Trophoblast cell (in vitro differentiated cells and primary cell): ENCODE results near the gene CTAGE6.
"Not testable (repeated sequence)": the region's sequence is repeated elsewhere in the genome, so short reads cannot be mapped to it uniquely, and the experiment has no call there.

Source experiments
- DNase-seq, 2 donors: peaks; one replicate each; pipeline ENCODE4 v3.0.0-alpha.2; 2016
- H2AFZ ChIP-seq: 2 replicates; pipeline ENCODE4 v1.6.1; 2013; ENCODE audit warnings: low read length, moderate library complexity, mild to moderate bottlenecking; ENCODE audit not compliant: insufficient read depth, poor library complexity
- H2AK5ac ChIP-seq: 2 replicates; pipeline ENCODE4 v1.6.1; 2013; ENCODE audit warnings: mild to moderate bottlenecking, low read length
- H2BK120ac ChIP-seq: 2 replicates; pipeline ENCODE4 v1.6.1; 2013; ENCODE audit warnings: low read length, mild to moderate bottlenecking, moderate library complexity; ENCODE audit not compliant: insufficient read depth, poor library complexity
- H2BK12ac ChIP-seq: 2 replicates; pipeline ENCODE4 v1.6.1; 2013; ENCODE audit warnings: mild to moderate bottlenecking, low read length, moderate library complexity
- H2BK5ac ChIP-seq: 2 replicates; pipeline ENCODE4 v1.6.1; 2013; ENCODE audit warnings: low read length, low read depth, moderate library complexity, mild to moderate bottlenecking; ENCODE audit not compliant: poor library complexity
- H3K14ac ChIP-seq: 2 replicates; pipeline ENCODE4 v1.6.1; 2013; ENCODE audit warnings: mild to moderate bottlenecking, low read length
- H3K18ac ChIP-seq: 2 replicates; pipeline ENCODE4 v1.6.1; 2013; ENCODE audit warnings: mild to moderate bottlenecking, low read length
- H3K23ac ChIP-seq: 2 replicates; pipeline ENCODE4 v1.6.1; 2013; ENCODE audit warnings: low read length
- H3K27ac ChIP-seq: 2 replicates; pipeline ENCODE4 v1.5.1; 2013; ENCODE audit warnings: low read depth, mild to moderate bottlenecking, inconsistent platforms, low read length, moderate library complexity
- H3K27me3 ChIP-seq: 2 replicates; pipeline ENCODE4 v1.6.1; 2013; ENCODE audit warnings: inconsistent platforms, mild to moderate bottlenecking, low read length, moderate library complexity; ENCODE audit not compliant: insufficient read depth
- H3K36me3 ChIP-seq, 2 experiments: 1 replicate in 1 of 2; 2 replicates in 1 of 2; pipeline ENCODE4 v1.6.1; 2013; ENCODE audit warnings: low read length in 2 of 2, mild to moderate bottlenecking in 2 of 2, moderate library complexity in 1 of 2; ENCODE audit not compliant: insufficient read depth in 2 of 2, control insufficient read depth in 1 of 2
- H3K4ac ChIP-seq: 2 replicates; pipeline ENCODE4 v1.6.1; 2013; ENCODE audit warnings: low read depth, mild to moderate bottlenecking, low read length, moderate library complexity
- H3K4me1 ChIP-seq, 2 experiments: 1 replicate in 1 of 2; 2 replicates in 1 of 2; pipeline ENCODE4 v1.6.1; 2013; ENCODE audit warnings: low read length in 2 of 2, mild to moderate bottlenecking in 2 of 2, moderate library complexity in 1 of 2; ENCODE audit not compliant: insufficient read depth in 2 of 2, control insufficient read depth in 1 of 2
- H3K4me2 ChIP-seq: 2 replicates; pipeline ENCODE4 v1.6.1; 2013; ENCODE audit warnings: inconsistent platforms, mild to moderate bottlenecking, low read length, moderate library complexity
- H3K4me3 ChIP-seq: 2 replicates; pipeline ENCODE4 v1.5.1; 2013; ENCODE audit warnings: mild to moderate bottlenecking, low read depth, low read length, inconsistent platforms
- H3K79me1 ChIP-seq: one replicate; pipeline ENCODE4 v1.6.1; 2013; ENCODE audit warnings: low read length
- H3K79me2 ChIP-seq: 2 replicates; pipeline ENCODE4 v1.6.1; 2013; ENCODE audit warnings: low read length, mild to moderate bottlenecking; ENCODE audit not compliant: control insufficient read depth, insufficient read depth, poor library complexity
- H3K9ac ChIP-seq: 2 replicates; pipeline ENCODE4 v1.6.1; 2013; ENCODE audit warnings: mild to moderate bottlenecking, low read length
- H3K9me3 ChIP-seq: 2 replicates; pipeline ENCODE4 v1.6.1; 2013; ENCODE audit warnings: low read depth, mild to moderate bottlenecking, control low read depth, inconsistent platforms, low read length; ENCODE audit not compliant: insufficient read depth
- H4K12ac ChIP-seq: 2 replicates; pipeline ENCODE4 v1.6.1; 2013; ENCODE audit warnings: low read depth, mild to moderate bottlenecking, low read length, moderate library complexity
- H4K8ac ChIP-seq: 2 replicates; pipeline ENCODE4 v1.6.1; 2013; ENCODE audit warnings: low read depth, mild to moderate bottlenecking, low read length, moderate library complexity
- H4K91ac ChIP-seq: one replicate; pipeline ENCODE4 v1.6.1; 2013; ENCODE audit warnings: low read depth, mild to moderate bottlenecking, low read length, moderate library complexity
- WGBS: extraction: QIAGEN DNeasy Blood & Tissue Kit; methylation state at CpG from one replicate; pipeline ENCODE4 v1.1.7; 2013; ENCODE audit warnings: missing lambda C conversion rate; ENCODE audit not compliant: insufficient read length, insufficient coverage; ENCODE audit errors: extremely low coverage; 5-methylcytosine and 5-hydroxymethylcytosine counted together

Gene CTAGE6

GRCh38 chr7:143772738-143773468 lies 15.4 kb upstream of the CTAGE6 start:
- not testable (repeated sequence) for H3K27me3 ChIP-seq, H3K4me3 ChIP-seq, H3K4ac ChIP-seq, H3K9ac ChIP-seq, H3K9me3 ChIP-seq, H3K27ac ChIP-seq, H2AFZ ChIP-seq, H4K91ac ChIP-seq, H3K36me3 ChIP-seq, H3K14ac ChIP-seq, H3K4me1 ChIP-seq, H3K4me2 ChIP-seq, H2BK5ac ChIP-seq, H2BK120ac ChIP-seq, H3K18ac ChIP-seq, H4K12ac ChIP-seq, H4K8ac ChIP-seq, H3K79me2 ChIP-seq, H3K23ac ChIP-seq, H2AK5ac ChIP-seq, H2BK12ac ChIP-seq, DNase-seq, H3K79me1 ChIP-seq
- WGBS: no CpG with 5 or more reads among the region's 5 CpGs

GRCh38 chr7:143767531-143767930 lies 10.0 kb upstream of the CTAGE6 start:
- not testable (repeated sequence) for H3K4me3 ChIP-seq, H3K4ac ChIP-seq, H4K12ac ChIP-seq, H3K9me3 ChIP-seq, H2BK120ac ChIP-seq, H3K14ac ChIP-seq, H3K36me3 ChIP-seq, H3K79me2 ChIP-seq, H2AK5ac ChIP-seq, H3K18ac ChIP-seq, H3K27me3 ChIP-seq, H4K8ac ChIP-seq, DNase-seq, H2BK5ac ChIP-seq, H3K79me1 ChIP-seq, H3K27ac ChIP-seq, H3K9ac ChIP-seq, H3K4me2 ChIP-seq, H3K23ac ChIP-seq, H3K4me1 ChIP-seq, H2AFZ ChIP-seq, H4K91ac ChIP-seq
- no CpG with 5 or more reads among the region's 2 CpGs for WGBS
- peak overlapping the region; percentile 49 for H2BK12ac ChIP-seq

DNA sequence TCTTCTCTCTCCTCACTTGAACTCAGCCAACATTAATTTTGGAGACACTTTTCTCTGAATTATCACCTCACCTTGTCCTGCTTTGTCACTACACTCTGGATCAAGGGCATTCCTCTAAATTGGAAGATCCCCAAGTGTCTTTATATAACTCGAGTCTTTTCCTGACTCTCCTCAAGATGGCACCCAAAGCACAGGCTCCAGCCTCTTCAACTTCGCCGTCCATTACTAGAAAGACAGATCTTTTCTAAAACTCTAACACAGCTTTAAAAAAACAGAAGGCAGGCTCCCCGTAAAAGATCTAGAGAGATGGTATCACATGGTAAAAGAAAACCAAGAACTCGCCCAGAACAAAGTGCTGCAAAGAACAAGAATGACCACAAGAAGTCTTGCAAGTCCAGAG lies 8.2 kb upstream of the CTAGE6 start:
- H3K14ac ChIP-seq, DNase-seq, H3K9me3 ChIP-seq, H4K91ac ChIP-seq, H3K23ac ChIP-seq, H4K12ac ChIP-seq, H2BK120ac ChIP-seq, H3K27ac ChIP-seq, H3K9ac ChIP-seq, H3K4me3 ChIP-seq, H3K79me2 ChIP-seq, H3K4me1 ChIP-seq, H3K18ac ChIP-seq, H3K4ac ChIP-seq, H3K79me1 ChIP-seq, H2AK5ac ChIP-seq, H4K8ac ChIP-seq, H3K36me3 ChIP-seq, H2BK12ac ChIP-seq, H2AFZ ChIP-seq, H3K4me2 ChIP-seq, H2BK5ac ChIP-seq, H3K27me3 ChIP-seq: not testable (repeated sequence)
- WGBS: no CpG with 5 or more reads among the region's 5 CpGs

GRCh38 chr7:143763065-143763464 lies 5.6 kb upstream of the CTAGE6 start:
- H3K9ac ChIP-seq, H3K14ac ChIP-seq, H2BK120ac ChIP-seq, H3K27me3 ChIP-seq, H3K36me3 ChIP-seq, H3K4me1 ChIP-seq, H3K9me3 ChIP-seq, H4K12ac ChIP-seq, H3K79me2 ChIP-seq, H3K4me2 ChIP-seq, H3K18ac ChIP-seq, H3K4me3 ChIP-seq, H3K23ac ChIP-seq, H2BK12ac ChIP-seq, H4K8ac ChIP-seq, H2AFZ ChIP-seq, H2AK5ac ChIP-seq, H2BK5ac ChIP-seq, H3K27ac ChIP-seq, H3K4ac ChIP-seq, DNase-seq, H4K91ac ChIP-seq, H3K79me1 ChIP-seq: not testable (repeated sequence)
- no CpG with 5 or more reads among the region's 1 CpG for WGBS
